ENCODE measurements around the gene TMEM44. TPM values are rescaled to one million over a fixed set of nuclear protein-coding genes. Genes with fewer than 3 reads are reported as not detected.

TMEM44 gene
- total and polyA plus RNA-seq, 2 donors (not counting 3 experiments of a cell fraction or from before 2014, with no cell fraction given) = 93.8 to 125 TPM

DNA sequence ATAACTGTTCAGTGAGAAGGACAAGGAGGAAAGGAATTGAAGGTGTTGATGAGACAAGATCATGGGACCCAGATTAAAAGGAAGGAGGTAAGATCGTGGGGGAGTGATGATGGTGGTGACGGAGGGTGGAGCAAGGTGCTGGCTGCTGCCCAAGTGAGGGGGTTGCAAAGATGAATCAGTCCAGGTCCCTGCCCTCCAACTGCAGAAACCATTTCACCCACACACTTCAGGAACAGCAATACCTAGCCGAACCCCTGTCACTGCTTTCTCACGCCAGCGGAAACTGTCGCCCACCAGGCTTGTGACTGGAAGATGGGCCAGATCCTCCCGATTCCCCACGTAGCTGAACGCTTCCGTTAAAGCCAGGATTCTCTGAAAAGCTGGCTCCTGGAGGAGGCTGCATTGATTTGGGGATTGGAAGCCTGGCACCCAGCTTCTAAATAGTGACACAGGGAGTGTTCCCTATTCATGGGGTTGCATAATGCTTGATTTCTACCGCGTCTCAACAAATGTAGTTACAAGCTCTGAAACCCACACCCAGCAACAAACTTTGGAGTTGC lies 41.9 kb upstream of the TMEM44 start:
- Histone ChIP-seq H3K4me1 (ENCODE audit: control insufficient read depth, extremely low read depth, insufficient read depth, low read length) (peaks cover 13% of the 10 kb centered on the region), H3K4me2 (ENCODE audit: insufficient read depth, low read length) (no peak overlapping the region), H2AFZ (ENCODE audit: low read depth, low read length) (no peak overlapping the region), H3K9me3 (replicated peaks; ENCODE audit: control insufficient read depth, insufficient read depth, low read length) (no peaks in the 10 kb centered on the region), H3K36me3 (ENCODE audit: control insufficient read depth in 2 of 2, extremely low read depth in 1 of 2, insufficient read depth in 2 of 2, low read length in 2 of 2) (no peaks in the 10 kb centered on the region), H3K27me3 (ENCODE audit: control insufficient read depth in 2 of 2, insufficient read depth in 2 of 2, low read length in 2 of 2) (peaks cover 0 to 2% of the 10 kb centered on the region in 2 experiments), H4K20me1 (replicated peaks; ENCODE audit: control insufficient read depth, extremely low read depth, insufficient read depth, low read length) (no peaks in the 10 kb centered on the region), H3K79me2 (ENCODE audit: control insufficient read depth, insufficient read depth, low read length) (peaks cover 17% of the 10 kb centered on the region), H3K4me3 (replicated peaks in 1 of 3; ENCODE audit: insufficient read depth in 1 of 3, low read depth in 1 of 3, low read length in 3 of 3) (no peak overlapping the region), H3K9me1 (replicated peaks; ENCODE audit: control insufficient read depth, extremely low read depth, insufficient read depth, low read length) (no peaks in the 10 kb centered on the region), H3K9ac (replicated peaks; ENCODE audit: extremely low read depth, insufficient read depth, low read length) (no peak overlapping the region), H3K27ac (ENCODE audit: insufficient read depth, low read depth, low read length) (no peak overlapping the region)
- no peak for TF ChIP-seq MAX (IDR thresholded peaks at IDR 0.05; ENCODE audit: insufficient read depth, insufficient read length)
- TF ChIP-seq EZH2 (IDR thresholded peaks at IDR 0.05; ENCODE audit: borderline replicate concordance, low read depth, low read length, severe bottlenecking) = no peak
- TF ChIP-seq, protein P1, sequence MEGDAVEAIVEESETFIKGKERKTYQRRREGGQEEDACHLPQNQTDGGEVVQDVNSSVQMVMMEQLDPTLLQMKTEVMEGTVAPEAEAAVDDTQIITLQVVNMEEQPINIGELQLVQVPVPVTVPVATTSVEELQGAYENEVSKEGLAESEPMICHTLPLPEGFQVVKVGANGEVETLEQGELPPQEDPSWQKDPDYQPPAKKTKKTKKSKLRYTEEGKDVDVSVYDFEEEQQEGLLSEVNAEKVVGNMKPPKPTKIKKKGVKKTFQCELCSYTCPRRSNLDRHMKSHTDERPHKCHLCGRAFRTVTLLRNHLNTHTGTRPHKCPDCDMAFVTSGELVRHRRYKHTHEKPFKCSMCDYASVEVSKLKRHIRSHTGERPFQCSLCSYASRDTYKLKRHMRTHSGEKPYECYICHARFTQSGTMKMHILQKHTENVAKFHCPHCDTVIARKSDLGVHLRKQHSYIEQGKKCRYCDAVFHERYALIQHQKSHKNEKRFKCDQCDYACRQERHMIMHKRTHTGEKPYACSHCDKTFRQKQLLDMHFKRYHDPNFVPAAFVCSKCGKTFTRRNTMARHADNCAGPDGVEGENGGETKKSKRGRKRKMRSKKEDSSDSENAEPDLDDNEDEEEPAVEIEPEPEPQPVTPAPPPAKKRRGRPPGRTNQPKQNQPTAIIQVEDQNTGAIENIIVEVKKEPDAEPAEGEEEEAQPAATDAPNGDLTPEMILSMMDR (IDR thresholded peaks at IDR 0.05; ENCODE audit: extremely low read depth in 1 of 2, insufficient read depth in 1 of 2, low read depth in 1 of 2, low read length in 2 of 2) = no peak
- TF ChIP-seq GATA2 (IDR thresholded peaks at IDR 0.05; ENCODE audit: insufficient read depth, insufficient read length, low read depth, low read length) = no peak
- no peak for TF ChIP-seq FOS (IDR thresholded peaks at IDR 0.05; ENCODE audit: borderline replicate concordance, insufficient read depth, low read length)
- no peak for TF ChIP-seq MYC (IDR thresholded peaks at IDR 0.05; ENCODE audit: low read depth, low read length)
- TF ChIP-seq POLR2A (IDR thresholded peaks at IDR 0.05; ENCODE audit: low read depth, low read length) = no peak
- no peak for TF ChIP-seq JUN (IDR thresholded peaks at IDR 0.05; ENCODE audit: borderline replicate concordance, insufficient read depth, insufficient read length, low read depth)
- TF ChIP-seq POLR2AphosphoS5 (IDR thresholded peaks at IDR 0.05; ENCODE audit: insufficient read depth, low read depth, low read length) = no peak
- FAIRE-seq (no peak), DNase-seq (ENCODE audit: low read depth, low spot score) (no peak)
- CTCF ChIA-PET = no interaction called here
- dilution Hi-C loops (cut with MboI; ENCODE audit: extremely low pct_ligation_motif_present, low sequenced_read_pairs) (loop anchor here (25.0 kb wide), 1 partner anchor 437 kb away; no protein-coding TSS in a partner anchor), intact Hi-C loops (cut with micrococcal nuclease) (no loop called here)
- POLR2A ChIA-PET = no interaction called here
- no TSS peak for BruUV-seq (replicated peaks)
